Effector memory CD4-positive, alpha-beta T cell (primary cell): ENCODE results near the gene IFI27.
"Not testable (repeated sequence)": the region's sequence is repeated elsewhere in the genome, so short reads cannot be mapped to it uniquely, and the experiment has no call there.

Experiments used
- DNase-seq, 3 donors: peaks; one replicate each; pipeline ENCODE4 v3.0.0-alpha.2; 2020
- H3K27ac ChIP-seq: 2 replicates; pipeline ENCODE4 v1.7.0; 2013; ENCODE audit warnings: mild to moderate bottlenecking, low read length, moderate library complexity; ENCODE audit not compliant: insufficient read depth, poor library complexity, severe bottlenecking
- H3K27me3 ChIP-seq: replicated peaks from 2 replicates; pipeline ENCODE4 v1.7.0; 2013; ENCODE audit warnings: mild to moderate bottlenecking, low read length; ENCODE audit not compliant: insufficient read depth, control insufficient read depth, poor library complexity, severe bottlenecking
- H3K36me3 ChIP-seq: 2 replicates; pipeline ENCODE4 v1.7.0; 2013; ENCODE audit warnings: mild to moderate bottlenecking, low read length, moderate library complexity; ENCODE audit not compliant: control insufficient read depth, insufficient read depth
- H3K4me1 ChIP-seq: 2 replicates; pipeline ENCODE4 v1.7.0; 2013; ENCODE audit warnings: low read length, mild to moderate bottlenecking; ENCODE audit not compliant: control insufficient read depth, insufficient read depth, poor library complexity, severe bottlenecking
- H3K4me3 ChIP-seq: 2 replicates; pipeline ENCODE4 v1.7.0; 2013; ENCODE audit warnings: low read length, low read depth, mild to moderate bottlenecking; ENCODE audit not compliant: insufficient read depth, poor library complexity, severe bottlenecking
- H3K9me3 ChIP-seq: 2 replicates; pipeline ENCODE4 v1.7.0; 2013; ENCODE audit warnings: mild to moderate bottlenecking, low read length, moderate library complexity; ENCODE audit not compliant: control insufficient read depth

The IFI27 gene

DNA sequence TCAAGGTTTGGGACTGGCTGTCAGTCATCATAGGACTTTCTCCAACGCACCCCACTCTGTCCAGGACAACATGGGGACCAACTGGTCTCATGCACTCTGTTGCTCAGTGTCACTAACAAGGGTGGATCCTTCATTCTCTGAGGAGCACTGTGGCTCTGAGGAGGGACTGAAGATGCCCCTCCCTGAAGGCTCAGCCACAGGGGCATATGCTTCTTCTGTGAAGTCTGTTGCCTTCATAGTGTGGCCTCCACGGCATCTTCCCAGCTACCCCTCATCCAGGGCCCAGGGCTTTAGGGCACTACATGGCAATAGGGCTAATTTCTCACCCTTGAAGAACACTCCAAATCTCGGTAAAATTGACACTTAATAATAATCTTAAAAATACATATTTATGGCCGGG lies 33.2 kb downstream of the IFI27 start:
- Histone ChIP-seq H3K9me3 (no peaks in the 10 kb centered on the region), H3K27me3 (no peaks in the 10 kb centered on the region), H3K27ac (no peak overlapping the region), H3K36me3 (no peaks in the 10 kb centered on the region), H3K4me3 (no peak overlapping the region), H3K4me1 (no peaks in the 10 kb centered on the region)
- no peak for DNase-seq

GRCh38 chr14:94144765-94145164 lies 34.2 kb downstream of the IFI27 start:
- no peaks in the 10 kb centered on the region for H3K36me3 ChIP-seq
- no peak overlapping the region for H3K4me3 ChIP-seq
- DNase-seq: no peak
- H3K27ac ChIP-seq: no peak overlapping the region
- no peaks in the 10 kb centered on the region for H3K27me3 ChIP-seq
- H3K9me3 ChIP-seq: no peaks in the 10 kb centered on the region
- no peaks in the 10 kb centered on the region for H3K4me1 ChIP-seq

DNA sequence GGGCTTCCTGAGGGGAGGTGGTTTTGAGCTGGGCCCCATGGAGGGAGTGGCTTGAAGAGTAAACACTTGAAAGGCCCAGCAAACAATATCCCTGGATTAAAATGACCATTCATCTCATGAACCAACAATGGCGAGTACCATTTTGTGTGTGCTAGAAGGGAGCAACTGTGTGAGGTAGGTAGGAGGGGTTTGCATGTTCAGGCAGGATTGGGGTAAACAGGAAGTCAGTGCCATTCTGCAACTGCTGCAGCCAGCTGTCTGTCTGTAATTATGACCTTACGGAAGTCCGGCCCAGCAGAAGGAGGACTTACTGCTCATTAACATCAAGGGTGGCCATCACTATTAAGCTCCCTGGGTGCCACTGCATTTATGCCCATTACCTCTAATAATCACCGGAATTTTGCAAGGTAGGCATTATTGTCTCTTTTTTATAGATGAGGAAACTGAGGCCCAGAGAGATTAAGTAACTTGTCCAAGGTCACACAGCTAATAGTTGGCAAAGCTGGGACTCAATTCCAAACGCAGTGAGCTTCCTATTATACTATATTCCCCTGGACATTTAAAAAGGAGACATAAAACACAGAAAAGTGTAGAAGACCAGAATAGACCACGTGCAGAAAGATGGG lies 35.5 kb downstream of the IFI27 start:
- Histone ChIP-seq H3K4me1 (no peaks in the 10 kb centered on the region), H3K9me3 (no peaks in the 10 kb centered on the region), H3K27ac (no peak overlapping the region), H3K36me3 (no peaks in the 10 kb centered on the region), H3K4me3 (no peak overlapping the region), H3K27me3 (no peaks in the 10 kb centered on the region)
- no peak for DNase-seq

DNA sequence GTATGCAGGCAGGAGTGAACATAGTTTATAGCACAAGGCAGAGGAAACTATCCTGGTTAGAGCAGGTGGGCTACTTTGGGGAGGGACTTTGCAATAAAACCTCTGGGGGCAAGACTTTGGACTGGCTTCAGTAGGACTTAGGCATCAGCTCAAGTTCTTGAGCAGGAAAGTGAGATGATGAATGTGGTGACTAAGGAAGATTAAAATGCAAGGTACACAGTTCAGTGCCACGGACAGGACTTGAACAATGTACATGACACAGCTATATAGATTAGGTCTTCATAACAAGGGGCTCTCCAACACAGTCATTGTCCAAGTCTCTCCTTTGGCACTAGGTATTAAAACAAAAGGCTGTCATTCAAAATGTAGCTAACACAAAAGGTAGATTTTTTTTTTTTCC lies 42.1 kb downstream of the IFI27 start:
- H3K9me3 ChIP-seq: no peaks in the 10 kb centered on the region
- no peak overlapping the region for H3K4me3 ChIP-seq
- no peaks in the 10 kb centered on the region for H3K4me1 ChIP-seq
- no peaks in the 10 kb centered on the region for H3K36me3 ChIP-seq
- H3K27me3 ChIP-seq: no peaks in the 10 kb centered on the region
- H3K27ac ChIP-seq: no peak overlapping the region
- DNase-seq: no peak

DNA sequence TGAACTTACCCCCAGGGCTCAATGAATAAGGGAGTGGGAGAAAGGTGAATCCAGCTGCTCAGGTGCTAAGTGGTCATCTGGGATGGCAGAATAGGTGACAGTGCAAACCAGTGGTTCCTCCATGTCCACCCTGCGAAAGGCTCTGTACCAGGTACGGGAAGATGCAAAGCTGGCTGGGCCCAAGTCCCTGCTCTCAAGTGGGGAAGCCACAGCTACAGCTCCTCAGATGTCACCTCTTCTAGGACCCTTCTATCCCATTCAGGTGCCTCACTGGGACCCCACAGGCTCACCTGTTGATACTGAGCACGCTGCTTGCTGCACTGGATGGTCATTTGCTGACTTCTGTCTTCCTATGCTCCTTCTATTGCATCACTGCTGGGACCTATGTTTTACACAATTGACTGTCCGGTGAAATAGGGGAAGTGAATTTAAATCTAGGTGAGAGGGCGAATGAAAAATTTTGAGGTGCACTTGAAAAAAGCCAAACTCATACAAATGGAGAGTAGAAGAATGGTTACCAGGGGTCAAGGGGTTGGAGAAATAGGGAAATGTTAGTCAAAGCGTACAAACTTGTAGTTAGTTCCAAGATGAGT lies 43.3 kb downstream of the IFI27 start:
- DNase-seq: no peak
- Histone ChIP-seq H3K4me1 (peaks cover 9% of the 10 kb centered on the region), H3K4me3 (no peak overlapping the region), H3K36me3 (no peaks in the 10 kb centered on the region), H3K27ac (no peak overlapping the region), H3K9me3 (no peaks in the 10 kb centered on the region), H3K27me3 (no peaks in the 10 kb centered on the region)

- H3K27ac ChIP-seq, H3K36me3 ChIP-seq, H3K4me3 ChIP-seq, H3K27me3 ChIP-seq, H3K9me3 ChIP-seq, DNase-seq: not testable (repeated sequence)
- H3K4me1 ChIP-seq: peaks cover 16% of the 10 kb centered on the region
Measured at GRCh38 chr14:94156143-94156542, 45.6 kb downstream of the IFI27 start.

- Histone ChIP-seq H3K27me3 (no peaks in the 10 kb centered on the region), H3K9me3 (no peaks in the 10 kb centered on the region), H3K4me1 (peaks cover 26% of the 10 kb centered on the region), H3K27ac (no peak overlapping the region), H3K36me3 (no peaks in the 10 kb centered on the region), H3K4me3 (no peak overlapping the region)
- no peak for DNase-seq
Measured at GRCh38 chr14:94157197-94157596, 46.7 kb downstream of the IFI27 start.

GRCh38 chr14:94158239-94158883 lies 47.8 kb downstream of the IFI27 start:
- no peaks in the 10 kb centered on the region for H3K9me3 ChIP-seq
- DNase-seq: no peak
- H3K36me3 ChIP-seq: no peaks in the 10 kb centered on the region
- no peak overlapping the region for H3K27ac ChIP-seq
- no peaks in the 10 kb centered on the region for H3K27me3 ChIP-seq
- H3K4me3 ChIP-seq: no peak overlapping the region
- H3K4me1 ChIP-seq: peaks cover 32% of the 10 kb centered on the region

GRCh38 chr14:94161058-94161457 lies 50.5 kb downstream of the IFI27 start:
- DNase-seq: no peak
- no peaks in the 10 kb centered on the region for H3K27me3 ChIP-seq

DNA sequence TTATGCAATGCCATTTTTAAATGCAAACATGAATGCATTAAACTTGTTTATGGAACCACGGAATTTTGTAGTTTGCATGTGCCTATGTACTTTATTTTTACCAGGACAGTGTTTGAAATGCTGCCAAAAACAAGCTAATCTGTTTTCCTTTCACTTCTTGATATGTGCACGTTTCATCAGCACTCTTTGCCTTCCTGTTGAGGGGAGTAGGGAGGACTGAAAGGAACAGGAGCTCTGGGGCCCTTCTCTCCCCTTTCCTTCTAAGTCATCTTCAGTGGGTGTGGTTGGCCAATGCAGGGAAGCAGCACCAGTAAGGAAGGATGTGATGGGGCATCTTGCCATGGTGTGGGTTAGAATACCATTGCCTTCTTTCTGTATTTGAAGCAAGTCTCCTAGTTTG lies 51.4 kb downstream of the IFI27 start:
- Histone ChIP-seq H3K36me3 (no peaks in the 10 kb centered on the region), H3K9me3 (no peaks in the 10 kb centered on the region), H3K27me3 (no peaks in the 10 kb centered on the region), H3K27ac (no peak overlapping the region), H3K4me3 (no peak overlapping the region), H3K4me1 (peaks cover 45% of the 10 kb centered on the region)
- no peak for DNase-seq

More at GRCh38 chr14:94161058-94161457, 50.5 kb downstream of the IFI27 start:
- Histone ChIP-seq H3K36me3 (no peaks in the 10 kb centered on the region), H3K4me3 (no peak overlapping the region), H3K27ac (no peak overlapping the region), H3K4me1 (peaks cover 45% of the 10 kb centered on the region), H3K9me3 (no peaks in the 10 kb centered on the region)
